NCI-H446 (cell line): Measurements from ENCODE around the gene LEMD3.

ENCODE experiments used
- DNase-seq, 2 experiments: peaks; one replicate each; lab custom pipeline; 2025; lab: John Stamatoyannopoulos, UW

The LEMD3 gene

GRCh38 chr12:65208125-65208524, 38.7 kb downstream of the LEMD3 start:
- no peak for DNase-seq

- DNase-seq: no peak
These were observed 39.7 kb downstream of the LEMD3 start for GRCh38 chr12:65208964-65209654.

GRCh38 chr12:65209655-65210043, 40.3 kb downstream of the LEMD3 start:
- DNase-seq: no peak

- no peak for DNase-seq
These were observed 47.7 kb downstream of the LEMD3 start for GRCh38 chr12:65217086-65217485.

- no peak for DNase-seq
These were observed 51.4 kb downstream of the LEMD3 start for GRCh38 chr12:65220761-65221160.

GRCh38 chr12:65229441-65229840, 60.1 kb downstream of the LEMD3 start:
- DNase-seq: no peak

GRCh38 chr12:65232476-65233077, 63.2 kb downstream of the LEMD3 start:
- no peak for DNase-seq

GRCh38 chr12:65237153-65237552, 67.8 kb downstream of the LEMD3 start:
- no peak for DNase-seq

- DNase-seq: no peak
These were observed 69.2 kb downstream of the LEMD3 start for GRCh38 chr12:65238609-65239008.

GRCh38 chr12:65248656-65249633, 79.6 kb downstream of the LEMD3 start:
- DNase-seq: no peak

GRCh38 chr12:65252515-65252914, 83.1 kb downstream of the LEMD3 start:
- no peak for DNase-seq

GRCh38 chr12:65257986-65258385, 88.6 kb downstream of the LEMD3 start:
- no peak for DNase-seq

GRCh38 chr12:65259501-65259900, 90.1 kb downstream of the LEMD3 start:
- no peak for DNase-seq

GRCh38 chr12:65263777-65264176, 94.4 kb downstream of the LEMD3 start:
- no peak for DNase-seq

GRCh38 chr12:65266408-65266807, 97.0 kb downstream of the LEMD3 start:
- DNase-seq: no peak

GRCh38 chr12:65269603-65270002, 100.2 kb downstream of the LEMD3 start:
- DNase-seq: no peak

GRCh38 chr12:65274602-65275272, 105.4 kb downstream of the LEMD3 start:
- DNase-seq: no peak

- DNase-seq: no peak
These were observed 106.2 kb downstream of the LEMD3 start for GRCh38 chr12:65275627-65276026.

GRCh38 chr12:65276916-65277530, 107.6 kb downstream of the LEMD3 start:
- DNase-seq: no peak

GRCh38 chr12:65277994-65278575, 108.7 kb downstream of the LEMD3 start:
- DNase-seq: no peak
